Activated naive CD8-positive, alpha-beta T cell (primary cell): ENCODE data around the gene BCL10.

Experiments
- H3K27ac Mint-ChIP-seq: one replicate; pipeline ENCODE4 v1.8.0; 2021; ENCODE audit warnings: mixed read lengths
- H3K27me3 Mint-ChIP-seq: one replicate; pipeline ENCODE4 v1.8.0; 2021; ENCODE audit warnings: mixed read lengths
- H3K36me3 Mint-ChIP-seq: one replicate; pipeline ENCODE4 v1.8.0; 2021; ENCODE audit warnings: mixed read lengths
- H3K4me1 Mint-ChIP-seq: one replicate; pipeline ENCODE4 v1.8.0; 2021; ENCODE audit warnings: low read depth, mixed read lengths
- H3K4me3 Mint-ChIP-seq: one replicate; pipeline ENCODE4 v1.8.0; 2021; ENCODE audit warnings: mild to moderate bottlenecking, mixed read lengths
- H3K9me3 Mint-ChIP-seq: one replicate; pipeline ENCODE4 v1.8.0; 2021; ENCODE audit warnings: low read depth, mixed read lengths

Gene BCL10

DNA sequence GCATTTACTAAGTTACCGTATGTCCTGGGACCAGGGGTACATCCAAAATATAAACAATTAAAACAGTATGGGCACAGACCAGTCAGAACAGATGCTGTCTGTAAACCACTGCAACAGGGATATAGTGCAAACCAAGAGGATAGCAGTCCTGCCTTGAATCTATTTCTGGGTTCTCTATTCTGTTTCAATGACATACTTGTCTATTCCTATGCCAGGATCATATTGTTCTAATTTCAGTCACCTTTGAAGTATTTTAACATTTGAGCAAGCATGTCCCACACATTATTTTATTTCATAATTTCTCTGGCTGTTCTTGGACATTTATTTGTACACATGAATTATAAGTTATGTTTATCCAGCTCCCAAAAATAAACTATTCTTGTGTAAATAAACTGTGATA is 47.5 kb downstream of the BCL10 start:
- no peak overlapping the region for H3K27ac Mint-ChIP-seq
- no peak overlapping the region for H3K4me3 Mint-ChIP-seq
- H3K9me3 Mint-ChIP-seq, result no peaks in the 10 kb centered on the region
- peaks cover 2% of the 10 kb centered on the region for H3K27me3 Mint-ChIP-seq
- H3K36me3 Mint-ChIP-seq, result no peaks in the 10 kb centered on the region
- H3K4me1 Mint-ChIP-seq, result no peaks in the 10 kb centered on the region

DNA sequence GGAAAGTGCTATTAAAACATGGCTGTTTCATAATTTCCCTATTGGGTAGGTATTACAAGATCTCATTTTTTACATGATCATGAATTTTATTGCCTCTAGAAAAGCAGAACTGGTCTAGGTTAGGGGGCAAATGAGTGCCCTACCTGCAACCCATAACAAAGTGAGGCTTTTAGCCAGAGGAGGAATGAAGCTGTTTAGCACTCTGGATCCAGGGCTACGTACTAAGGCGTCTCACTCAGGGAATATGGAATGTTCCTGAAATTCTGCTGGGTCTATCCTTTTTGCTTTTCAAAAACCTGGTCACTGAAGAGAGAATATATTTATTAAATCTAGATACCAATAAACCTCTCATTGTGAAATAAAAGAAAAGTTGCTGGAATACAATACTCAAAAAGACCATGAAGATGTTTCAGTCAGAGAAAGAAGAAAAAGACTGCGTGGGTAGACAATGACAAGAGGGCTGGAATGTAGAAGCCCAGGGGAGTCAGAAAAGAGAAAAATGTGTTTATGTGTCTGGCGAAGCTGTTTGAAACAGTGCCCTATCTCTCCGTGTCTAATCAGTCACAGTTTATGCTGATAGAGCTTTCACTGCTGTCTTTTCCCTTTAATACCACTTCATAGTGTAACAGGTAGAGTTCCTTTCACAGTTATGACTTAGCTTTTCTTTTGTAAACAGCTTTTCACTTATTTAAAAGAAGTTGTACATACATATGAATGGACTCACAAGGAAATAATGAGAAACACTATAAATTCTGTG is 50.6 kb downstream of the BCL10 start:
- Mint-ChIP-seq H3K27ac (no peak overlapping the region), H3K4me1 (no peaks in the 10 kb centered on the region)

DNA sequence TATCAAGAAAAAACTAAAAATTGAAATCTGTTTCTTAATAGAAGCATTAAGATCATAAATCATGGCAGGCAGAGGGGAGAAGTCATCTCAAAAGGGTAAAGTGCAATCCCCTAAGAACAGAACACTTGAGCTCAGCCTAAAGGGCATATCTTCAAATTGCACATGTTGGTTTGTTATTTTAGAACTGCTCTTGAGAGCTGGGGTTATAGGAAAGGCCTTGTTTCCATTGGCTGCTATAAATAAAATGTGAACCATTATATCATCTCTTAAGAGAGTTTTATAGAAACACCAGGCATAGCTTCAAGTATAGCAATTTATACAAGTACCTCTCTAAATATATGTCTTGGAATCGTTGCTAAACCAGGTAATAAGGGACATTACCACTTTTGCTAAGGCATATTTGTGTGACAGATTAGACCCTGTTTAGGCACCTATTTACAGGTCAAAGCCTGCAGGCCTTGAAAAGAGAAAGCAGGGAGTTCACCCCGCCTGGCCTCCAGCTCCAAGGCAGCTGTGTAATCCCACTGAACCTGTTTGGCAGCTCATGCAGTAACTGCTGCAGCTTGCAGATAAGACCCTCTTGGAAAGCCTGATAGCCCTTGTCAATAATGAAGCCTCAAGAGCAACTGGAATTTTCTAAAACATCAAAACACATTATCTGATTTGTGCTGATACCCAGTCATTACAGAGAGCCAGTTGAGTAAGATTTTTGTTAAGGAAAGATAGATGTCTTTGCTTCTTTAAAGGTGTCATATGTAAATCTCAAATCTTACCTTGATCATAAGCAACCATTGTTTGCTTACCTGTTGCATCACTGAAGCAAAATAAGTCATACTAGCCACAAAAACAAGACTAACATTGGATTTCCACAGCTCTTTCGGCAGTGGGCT is 51.5 kb downstream of the BCL10 start:
- Mint-ChIP-seq H3K4me3 (no peak overlapping the region), H3K27me3 (peaks cover 6% of the 10 kb centered on the region), H3K36me3 (no peaks in the 10 kb centered on the region), H3K4me1 (no peaks in the 10 kb centered on the region), H3K9me3 (no peaks in the 10 kb centered on the region), H3K27ac (no peak overlapping the region)

More for the DNA sequence above, 50.6 kb downstream of the BCL10 start:
- Mint-ChIP-seq H3K27me3 (peaks cover 2% of the 10 kb centered on the region), H3K36me3 (no peaks in the 10 kb centered on the region), H3K9me3 (no peaks in the 10 kb centered on the region), H3K4me3 (no peak overlapping the region)

- Mint-ChIP-seq H3K27ac (no peak overlapping the region), H3K27me3 (peaks cover 6% of the 10 kb centered on the region), H3K4me1 (no peaks in the 10 kb centered on the region), H3K36me3 (no peaks in the 10 kb centered on the region), H3K4me3 (no peak overlapping the region), H3K9me3 (no peaks in the 10 kb centered on the region)
Measured at GRCh38 chr1:85224295-85224694, 52.1 kb downstream of the BCL10 start.

GRCh38 chr1:85223334-85223733 is 53.1 kb downstream of the BCL10 start:
- H3K4me1 Mint-ChIP-seq, result no peaks in the 10 kb centered on the region
- no peak overlapping the region for H3K27ac Mint-ChIP-seq
- no peak overlapping the region for H3K4me3 Mint-ChIP-seq
- no peaks in the 10 kb centered on the region for H3K9me3 Mint-ChIP-seq
- H3K27me3 Mint-ChIP-seq, result peaks cover 4% of the 10 kb centered on the region
- H3K36me3 Mint-ChIP-seq, result no peaks in the 10 kb centered on the region

- Mint-ChIP-seq H3K4me1 (no peaks in the 10 kb centered on the region), H3K9me3 (no peaks in the 10 kb centered on the region), H3K27ac (no peak overlapping the region), H3K36me3 (peaks cover 5% of the 10 kb centered on the region), H3K4me3 (no peak overlapping the region), H3K27me3 (peaks cover 10% of the 10 kb centered on the region)
Measured at GRCh38 chr1:85220756-85221201, 55.7 kb downstream of the BCL10 start.

DNA sequence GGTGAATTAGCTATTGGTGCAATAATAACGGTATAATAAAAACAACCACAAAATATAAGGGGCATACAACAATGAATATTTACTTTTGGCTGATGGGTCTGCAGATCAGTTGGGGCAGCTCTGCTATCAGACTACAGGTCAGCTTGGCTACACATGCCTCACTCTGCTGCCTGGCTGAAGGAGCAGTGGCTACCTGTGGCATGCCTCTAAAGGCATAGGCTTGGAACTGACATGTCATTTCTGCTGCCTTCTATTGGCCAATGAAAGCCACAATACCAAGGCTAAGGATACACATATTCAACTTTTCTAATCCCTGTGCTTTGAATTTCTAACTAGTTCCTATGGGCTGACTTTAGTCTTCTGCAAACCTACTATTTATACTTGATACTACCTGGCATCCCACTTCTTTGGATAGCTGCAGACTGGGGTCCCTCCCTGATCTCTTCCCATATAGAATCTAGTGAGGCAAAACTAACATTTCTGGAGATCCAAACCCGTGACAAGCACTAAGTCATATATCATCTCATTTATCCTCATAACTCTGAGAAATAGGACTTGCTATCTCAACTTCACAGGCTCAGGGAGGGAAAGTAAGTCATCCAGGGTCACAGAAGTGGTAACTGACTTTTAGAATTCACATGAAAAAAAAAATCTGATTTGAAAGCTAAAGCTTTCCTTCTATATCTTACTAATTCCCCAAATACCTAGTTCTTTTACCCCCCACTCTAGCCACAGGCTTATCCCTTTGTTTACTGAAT is 56.4 kb downstream of the BCL10 start:
- H3K27ac Mint-ChIP-seq, result no peak overlapping the region
- H3K36me3 Mint-ChIP-seq, result peaks cover 8% of the 10 kb centered on the region
- H3K27me3 Mint-ChIP-seq, result peaks cover 12% of the 10 kb centered on the region
- no peaks in the 10 kb centered on the region for H3K9me3 Mint-ChIP-seq
- no peak overlapping the region for H3K4me3 Mint-ChIP-seq
- H3K4me1 Mint-ChIP-seq, result no peaks in the 10 kb centered on the region

GRCh38 chr1:85216697-85217096 is 59.7 kb downstream of the BCL10 start:
- H3K27me3 Mint-ChIP-seq, result peaks cover 15% of the 10 kb centered on the region
- H3K27ac Mint-ChIP-seq, result no peak overlapping the region
- H3K4me1 Mint-ChIP-seq, result no peaks in the 10 kb centered on the region
- H3K36me3 Mint-ChIP-seq, result peaks cover 8% of the 10 kb centered on the region
- H3K4me3 Mint-ChIP-seq, result no peak overlapping the region
- H3K9me3 Mint-ChIP-seq, result no peaks in the 10 kb centered on the region
